Activated naive CD4-positive, alpha-beta T cell treated with Interleukin-2 at 50 U/mL for 16 hours (primary cell): ENCODE results near the gene MAL.
A peak's percentile ranks its signal among the peaks of the same experiment; 100 is the strongest.
"Not testable (repeated sequence)": the region's sequence is repeated elsewhere in the genome, so short reads cannot be mapped to it uniquely, and the experiment has no call there.

ENCODE experiments used
- DNase-seq: peaks from one replicate; pipeline ENCODE4 v3.0.0-alpha.2; 2020

MAL gene

GRCh38 chr2:95068256-95068655, 42.7 kb downstream of the MAL start:
- no peak for DNase-seq

- no peak for DNase-seq
These were observed 44.0 kb downstream of the MAL start for GRCh38 chr2:95069465-95069864.

- no peak for DNase-seq
These were observed 46.3 kb downstream of the MAL start for GRCh38 chr2:95071856-95072255.

- no peak for DNase-seq
These were observed 46.9 kb downstream of the MAL start for GRCh38 chr2:95072424-95072823.

GRCh38 chr2:95073856-95074662, 48.6 kb downstream of the MAL start:
- no peak for DNase-seq

GRCh38 chr2:95074663-95075439, 49.3 kb downstream of the MAL start:
- peak; percentile 65 for DNase-seq

- DNase-seq, result no peak
These were observed 50.1 kb downstream of the MAL start for GRCh38 chr2:95075440-95076132.

GRCh38 chr2:95076705-95077529, 51.4 kb downstream of the MAL start:
- peak; percentile 92 for DNase-seq

GRCh38 chr2:95077530-95077825, 52.0 kb downstream of the MAL start:
- DNase-seq, result no peak

- DNase-seq, result no peak
These were observed 52.5 kb downstream of the MAL start for GRCh38 chr2:95077861-95078603.

- no peak for DNase-seq
These were observed 53.7 kb downstream of the MAL start for GRCh38 chr2:95079199-95079683.

- no peak for DNase-seq
These were observed 57.0 kb downstream of the MAL start for GRCh38 chr2:95082477-95082876.

- DNase-seq, result no peak
These were observed 60.5 kb downstream of the MAL start for GRCh38 chr2:95086017-95086416.

GRCh38 chr2:95087379-95087778, 61.9 kb downstream of the MAL start:
- no peak for DNase-seq

GRCh38 chr2:95091885-95092555, 66.5 kb downstream of the MAL start:
- DNase-seq, result no peak

GRCh38 chr2:95098273-95098672, 72.8 kb downstream of the MAL start:
- not testable (repeated sequence) for DNase-seq

- DNase-seq, result no peak
These were observed 74.4 kb downstream of the MAL start for GRCh38 chr2:95099910-95100309.
